Activated T-helper 1 cell treated with anti-CD3 and anti-CD28 coated beads, Interleukin-12 subunit alpha, Interleukin-12 subunit beta, Interleukin-2, Interleukin-4 antibody, amounts not matched to agents 30 ng/mL and 10 ng/mL and 1 ng/mL, durations not matched to agents 14 hours and 24 hours and 36 hours (primary cell): ENCODE data around the gene SART1. TPM values are rescaled to one million over a fixed set of nuclear protein-coding genes. Genes with fewer than 3 reads are reported as not detected.
A peak's percentile ranks its signal among the peaks of the same experiment; 100 is the strongest.

ENCODE experiments used
- DNase-seq: peaks from one replicate; pipeline ENCODE4 v3.0.0; 2021; ENCODE audit warnings: low spot score
- H3K27ac Mint-ChIP-seq: one replicate; pipeline ENCODE4 v1.8.0; 2021; ENCODE audit warnings: mild to moderate bottlenecking, mixed read lengths
- H3K27me3 Mint-ChIP-seq: one replicate; pipeline ENCODE4 v1.8.0; 2022; ENCODE audit warnings: mild to moderate bottlenecking, moderate library complexity, mixed read lengths; ENCODE audit not compliant: insufficient read depth
- H3K36me3 Mint-ChIP-seq: one replicate; pipeline ENCODE4 v1.8.0; 2021; ENCODE audit warnings: low read depth, mixed read lengths
- H3K4me1 Mint-ChIP-seq: one replicate; pipeline ENCODE4 v1.8.0; 2021; ENCODE audit warnings: low read depth, mixed read lengths
- H3K4me3 Mint-ChIP-seq: one replicate; pipeline ENCODE4 v1.8.0; 2021; ENCODE audit warnings: mild to moderate bottlenecking, moderate library complexity, mixed read lengths
- H3K9me3 Mint-ChIP-seq: one replicate; pipeline ENCODE4 v1.8.0; 2021; ENCODE audit warnings: mixed read lengths
- intact Hi-C: fragments of 100-400 bp; cut with micrococcal nuclease; formaldehyde crosslinking; loops from one replicate; pipeline ENCODE4 v1.15.1; 2024
- total RNA-seq: library from RNA; stranded (reverse); gene quantifications from 2 replicates; pipeline ENCODE4 v1.2.3, GENCODE V29; 2022

SART1 gene, protein sequence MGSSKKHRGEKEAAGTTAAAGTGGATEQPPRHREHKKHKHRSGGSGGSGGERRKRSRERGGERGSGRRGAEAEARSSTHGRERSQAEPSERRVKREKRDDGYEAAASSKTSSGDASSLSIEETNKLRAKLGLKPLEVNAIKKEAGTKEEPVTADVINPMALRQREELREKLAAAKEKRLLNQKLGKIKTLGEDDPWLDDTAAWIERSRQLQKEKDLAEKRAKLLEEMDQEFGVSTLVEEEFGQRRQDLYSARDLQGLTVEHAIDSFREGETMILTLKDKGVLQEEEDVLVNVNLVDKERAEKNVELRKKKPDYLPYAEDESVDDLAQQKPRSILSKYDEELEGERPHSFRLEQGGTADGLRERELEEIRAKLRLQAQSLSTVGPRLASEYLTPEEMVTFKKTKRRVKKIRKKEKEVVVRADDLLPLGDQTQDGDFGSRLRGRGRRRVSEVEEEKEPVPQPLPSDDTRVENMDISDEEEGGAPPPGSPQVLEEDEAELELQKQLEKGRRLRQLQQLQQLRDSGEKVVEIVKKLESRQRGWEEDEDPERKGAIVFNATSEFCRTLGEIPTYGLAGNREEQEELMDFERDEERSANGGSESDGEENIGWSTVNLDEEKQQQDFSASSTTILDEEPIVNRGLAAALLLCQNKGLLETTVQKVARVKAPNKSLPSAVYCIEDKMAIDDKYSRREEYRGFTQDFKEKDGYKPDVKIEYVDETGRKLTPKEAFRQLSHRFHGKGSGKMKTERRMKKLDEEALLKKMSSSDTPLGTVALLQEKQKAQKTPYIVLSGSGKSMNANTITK
- total RNA-seq = 110 TPM in 2 replicates

DNA sequence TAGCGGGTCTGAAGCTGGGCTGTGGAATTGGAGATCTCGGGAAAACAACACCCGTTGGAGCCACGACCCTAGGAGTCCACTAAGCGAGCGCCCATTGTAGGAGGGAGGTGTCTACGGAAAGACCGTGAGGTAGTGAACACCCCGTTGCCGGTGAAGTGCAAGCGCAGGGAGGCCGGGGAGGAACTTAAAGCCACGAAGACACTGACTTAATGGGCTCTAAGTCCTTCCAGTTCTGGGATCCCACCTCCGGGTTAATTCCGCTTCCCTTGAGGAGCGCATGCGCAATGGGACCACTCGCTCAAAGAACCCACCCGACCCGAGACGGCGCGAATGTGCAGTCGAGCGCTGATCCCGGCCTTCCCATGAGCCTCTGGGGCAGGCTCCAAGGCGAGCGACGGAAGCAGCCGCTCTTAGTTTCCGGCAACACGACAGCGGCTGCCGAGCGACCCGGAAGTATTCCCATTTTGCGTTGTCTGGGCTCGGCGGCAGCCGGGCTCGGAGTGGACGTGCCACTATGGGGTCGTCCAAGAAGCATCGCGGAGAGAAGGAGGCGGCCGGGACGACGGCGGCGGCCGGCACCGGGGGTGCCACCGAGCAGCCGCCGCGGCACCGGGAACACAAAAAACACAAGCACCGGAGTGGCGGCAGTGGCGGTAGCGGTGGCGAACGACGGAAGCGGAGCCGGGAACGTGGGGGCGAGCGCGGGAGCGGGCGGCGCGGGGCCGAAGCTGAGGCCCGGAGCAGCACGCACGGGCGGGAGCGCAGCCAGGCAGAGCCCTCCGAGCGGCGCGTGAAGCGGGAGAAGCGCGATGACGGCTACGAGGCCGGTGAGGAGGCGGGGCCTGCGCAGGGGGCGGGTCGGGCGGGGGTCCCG, at the start of gene SART1:
TSS of gene SART1 (plus strand) at position 468 of the 874 bp plus-strand sequence. CDS start at position 515, 47 bp downstream.
- H3K4me1 Mint-ChIP-seq = peaks cover 40% of the 10 kb centered on the region
- H3K27ac Mint-ChIP-seq = peak within 1 kb of the TSS; percentile 99
- intact Hi-C loops = loop anchor here (1.0 to 5.0 kb wide), 9 partner anchors 28 to 346 kb away; partner anchors contain the start of genes BANF1, C11orf68, DRAP1 and EIF1AD
- peak; percentile 94 for DNase-seq
- H3K4me3 Mint-ChIP-seq = peak within 1 kb of the TSS; percentile 98
- H3K36me3 Mint-ChIP-seq = peaks cover 35% of the 10 kb centered on the region
- H3K9me3 Mint-ChIP-seq = no peaks in the 10 kb centered on the region
- no peaks in the 10 kb centered on the region for H3K27me3 Mint-ChIP-seq

DNA sequence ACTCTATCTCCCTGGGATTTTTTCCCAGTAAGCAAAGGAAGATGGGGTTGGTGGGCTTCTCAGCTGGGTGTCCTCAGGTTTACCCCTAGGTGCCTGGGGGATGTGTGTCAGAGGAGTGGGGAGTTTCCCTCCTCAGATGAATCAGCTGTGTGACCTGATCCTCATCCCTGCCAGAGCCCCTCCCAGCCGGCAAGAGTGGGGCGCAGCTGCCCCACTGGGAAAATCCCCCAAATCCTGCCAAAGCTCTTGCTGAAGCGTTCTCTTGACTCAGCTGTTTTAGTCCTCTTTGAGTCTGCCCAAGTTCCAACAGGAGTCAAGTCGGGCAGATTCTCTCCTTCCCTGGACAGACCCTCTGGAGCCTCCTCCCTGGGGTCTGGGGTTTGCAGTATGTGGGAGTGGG, 48.7 kb upstream of the SART1 start:
- H3K4me3 Mint-ChIP-seq = no peak overlapping the region
- intact Hi-C loops = no loop called here
- H3K4me1 Mint-ChIP-seq = peaks cover 20% of the 10 kb centered on the region
- no peak overlapping the region for H3K27ac Mint-ChIP-seq
- DNase-seq = no peak
- peaks cover 3% of the 10 kb centered on the region for H3K27me3 Mint-ChIP-seq
- no peaks in the 10 kb centered on the region for H3K9me3 Mint-ChIP-seq
- H3K36me3 Mint-ChIP-seq = peaks cover 13% of the 10 kb centered on the region

DNA sequence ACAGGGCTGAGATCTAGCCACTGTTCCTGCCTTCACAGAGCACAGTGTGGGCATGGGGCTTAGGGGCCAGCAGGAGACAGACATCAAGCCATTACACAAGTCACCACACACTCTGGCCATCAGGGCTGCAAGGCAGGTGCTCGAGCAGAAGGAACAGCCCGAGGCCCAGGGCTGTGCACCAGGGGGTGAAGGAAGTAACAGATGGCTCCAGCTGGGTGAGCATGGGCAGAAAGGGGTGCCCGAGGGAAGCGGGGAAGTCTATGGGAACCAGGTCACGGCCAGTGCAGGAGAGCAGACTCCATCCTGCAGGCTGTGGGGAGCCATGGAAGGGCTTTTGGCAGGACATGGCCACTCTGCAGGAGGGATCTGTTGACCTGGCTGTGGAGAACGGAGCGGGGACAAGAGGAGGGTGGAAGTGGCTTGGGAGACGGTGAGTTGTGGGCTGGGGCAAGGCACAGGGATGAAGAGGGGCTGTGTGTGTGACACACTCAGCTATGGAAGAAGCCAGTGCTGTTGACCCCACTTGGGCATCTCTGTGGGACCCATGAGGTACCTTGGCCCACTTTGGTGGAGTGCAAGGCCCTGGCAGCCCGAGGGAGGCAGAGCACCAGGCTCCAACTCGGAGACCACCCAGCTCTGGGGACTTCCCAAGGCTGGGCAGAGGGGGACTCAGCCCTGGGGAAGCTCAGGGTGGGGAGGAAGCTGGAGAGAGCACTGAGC, 46.3 kb upstream of the SART1 start:
- Mint-ChIP-seq H3K36me3 (peaks cover 15% of the 10 kb centered on the region), H3K9me3 (no peaks in the 10 kb centered on the region), H3K4me3 (peak overlapping the region; percentile 19), H3K27me3 (no peaks in the 10 kb centered on the region), H3K27ac (no peak overlapping the region), H3K4me1 (peaks cover 16% of the 10 kb centered on the region)
- intact Hi-C loops = no loop called here
- DNase-seq = no peak

DNA sequence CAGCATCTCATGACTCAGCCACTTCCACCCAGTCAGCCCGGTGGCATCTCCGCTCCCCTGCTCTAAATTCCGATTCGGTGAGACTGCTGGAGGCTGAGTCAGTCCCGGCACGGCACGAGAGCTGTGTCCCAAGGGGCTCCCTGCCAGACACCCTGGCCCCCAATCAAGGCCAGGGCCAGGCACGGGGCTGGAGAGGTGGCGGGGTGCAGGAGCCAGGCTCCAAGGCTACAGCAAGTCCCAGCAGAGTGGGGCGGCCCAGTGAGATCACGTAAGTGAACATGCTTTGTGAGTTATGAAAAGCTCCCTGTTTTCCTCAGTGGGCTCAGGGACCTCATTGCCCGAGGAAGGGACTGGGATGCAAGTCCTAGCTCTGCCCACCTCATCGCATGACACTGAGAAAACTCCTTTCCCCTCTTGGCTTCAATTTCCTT, 45.7 kb upstream of the SART1 start:
- Mint-ChIP-seq H3K4me1 (peaks cover 17% of the 10 kb centered on the region), H3K27ac (no peak overlapping the region), H3K9me3 (no peaks in the 10 kb centered on the region), H3K36me3 (peaks cover 15% of the 10 kb centered on the region), H3K27me3 (no peaks in the 10 kb centered on the region), H3K4me3 (no peak overlapping the region)
- no peak for DNase-seq
- intact Hi-C loops = no loop called here

DNA sequence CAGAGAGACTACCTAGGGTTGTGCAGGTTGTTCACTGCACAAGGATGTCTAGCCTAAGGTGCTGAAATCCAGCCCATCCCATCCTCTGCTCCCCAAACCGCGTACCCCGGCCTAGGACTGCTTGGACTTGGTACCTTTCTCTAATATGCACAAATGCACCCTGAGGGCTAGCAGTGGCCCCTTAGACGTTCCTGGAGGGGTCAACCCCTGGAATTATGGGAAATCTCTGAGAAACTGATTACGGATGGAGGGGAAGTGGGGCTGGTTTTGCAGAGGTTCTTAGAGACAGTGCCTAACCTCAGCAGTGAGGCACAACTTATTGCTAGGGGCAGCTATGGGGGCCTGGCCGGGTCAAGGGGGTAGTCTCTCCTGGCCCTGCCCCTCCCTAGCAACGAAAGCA, 45.1 kb upstream of the SART1 start:
- Mint-ChIP-seq H3K4me1 (peaks cover 17% of the 10 kb centered on the region), H3K4me3 (peak overlapping the region; percentile 88), H3K9me3 (no peaks in the 10 kb centered on the region), H3K36me3 (peaks cover 15% of the 10 kb centered on the region), H3K27me3 (no peaks in the 10 kb centered on the region), H3K27ac (no peak overlapping the region)
- DNase-seq = no peak
- intact Hi-C loops = no loop called here

DNA sequence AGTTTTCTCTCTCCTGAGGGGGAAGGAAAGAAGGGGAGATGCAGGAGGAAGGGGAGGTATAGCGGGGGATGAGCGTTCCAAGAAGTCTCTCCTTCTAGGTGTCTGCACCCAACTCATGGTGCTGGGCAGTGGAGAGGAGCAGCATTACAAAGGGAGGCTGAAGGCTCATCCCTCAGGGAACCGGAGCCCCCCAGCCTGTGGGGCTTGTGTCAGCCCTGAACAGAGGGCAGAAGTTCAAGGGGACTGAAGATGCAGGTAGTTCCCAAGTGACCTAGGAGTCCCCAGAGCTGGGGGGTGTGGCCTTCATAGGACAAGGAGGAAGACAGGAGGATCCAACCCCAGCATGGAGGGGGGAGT, 44.5 kb upstream of the SART1 start:
- Mint-ChIP-seq H3K4me1 (peaks cover 17% of the 10 kb centered on the region), H3K27me3 (no peaks in the 10 kb centered on the region), H3K27ac (peak overlapping the region; percentile 40), H3K4me3 (peak overlapping the region; percentile 88), H3K9me3 (no peaks in the 10 kb centered on the region), H3K36me3 (peaks cover 16% of the 10 kb centered on the region)
- intact Hi-C loops = no loop called here
- DNase-seq = no peak

DNA sequence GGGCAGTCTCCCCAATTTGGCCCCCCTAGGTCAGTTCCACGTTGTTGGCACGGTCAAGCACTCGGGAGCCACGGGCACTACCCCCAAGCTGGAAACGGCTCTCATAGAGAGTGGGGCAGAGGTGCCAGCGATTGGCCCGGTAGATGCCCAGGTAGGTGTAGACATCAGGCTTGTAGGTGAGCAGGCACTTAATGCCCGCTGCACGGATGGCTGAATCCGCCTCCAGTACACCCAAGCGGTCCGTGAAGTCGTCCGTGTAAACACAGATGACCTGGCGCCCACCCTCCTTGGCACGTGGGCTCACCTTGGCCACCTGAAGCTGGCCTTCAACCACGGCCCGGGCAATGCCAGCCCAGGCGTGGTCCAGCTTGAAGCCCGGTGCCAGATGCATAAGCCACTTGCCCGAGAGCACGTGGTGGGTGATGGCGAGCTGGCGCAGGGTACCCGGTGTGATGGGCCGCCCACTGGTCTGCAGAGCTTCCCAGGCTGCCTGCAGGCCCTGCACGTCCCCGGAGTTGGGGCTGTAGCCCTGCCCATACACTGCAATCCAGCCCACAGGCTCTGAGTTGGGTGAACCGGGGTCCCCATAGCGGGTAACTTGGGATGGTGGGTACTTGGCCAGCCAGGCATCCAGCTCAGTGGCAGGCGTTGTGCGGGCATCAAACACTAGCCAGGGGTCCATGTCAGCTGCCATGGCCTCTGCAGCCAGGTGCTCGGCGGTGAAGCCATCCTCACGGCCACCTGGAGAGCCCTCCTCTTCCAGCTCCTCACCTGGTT, 43.9 kb upstream of the SART1 start:
- no peak for DNase-seq
- peak overlapping the region; percentile 88 for H3K4me3 Mint-ChIP-seq
- peak overlapping the region; percentile 84 for H3K27ac Mint-ChIP-seq
- no peaks in the 10 kb centered on the region for H3K27me3 Mint-ChIP-seq
- no peaks in the 10 kb centered on the region for H3K9me3 Mint-ChIP-seq
- peaks cover 22% of the 10 kb centered on the region for H3K36me3 Mint-ChIP-seq
- peaks cover 17% of the 10 kb centered on the region for H3K4me1 Mint-ChIP-seq
- intact Hi-C loops = no loop called here

DNA sequence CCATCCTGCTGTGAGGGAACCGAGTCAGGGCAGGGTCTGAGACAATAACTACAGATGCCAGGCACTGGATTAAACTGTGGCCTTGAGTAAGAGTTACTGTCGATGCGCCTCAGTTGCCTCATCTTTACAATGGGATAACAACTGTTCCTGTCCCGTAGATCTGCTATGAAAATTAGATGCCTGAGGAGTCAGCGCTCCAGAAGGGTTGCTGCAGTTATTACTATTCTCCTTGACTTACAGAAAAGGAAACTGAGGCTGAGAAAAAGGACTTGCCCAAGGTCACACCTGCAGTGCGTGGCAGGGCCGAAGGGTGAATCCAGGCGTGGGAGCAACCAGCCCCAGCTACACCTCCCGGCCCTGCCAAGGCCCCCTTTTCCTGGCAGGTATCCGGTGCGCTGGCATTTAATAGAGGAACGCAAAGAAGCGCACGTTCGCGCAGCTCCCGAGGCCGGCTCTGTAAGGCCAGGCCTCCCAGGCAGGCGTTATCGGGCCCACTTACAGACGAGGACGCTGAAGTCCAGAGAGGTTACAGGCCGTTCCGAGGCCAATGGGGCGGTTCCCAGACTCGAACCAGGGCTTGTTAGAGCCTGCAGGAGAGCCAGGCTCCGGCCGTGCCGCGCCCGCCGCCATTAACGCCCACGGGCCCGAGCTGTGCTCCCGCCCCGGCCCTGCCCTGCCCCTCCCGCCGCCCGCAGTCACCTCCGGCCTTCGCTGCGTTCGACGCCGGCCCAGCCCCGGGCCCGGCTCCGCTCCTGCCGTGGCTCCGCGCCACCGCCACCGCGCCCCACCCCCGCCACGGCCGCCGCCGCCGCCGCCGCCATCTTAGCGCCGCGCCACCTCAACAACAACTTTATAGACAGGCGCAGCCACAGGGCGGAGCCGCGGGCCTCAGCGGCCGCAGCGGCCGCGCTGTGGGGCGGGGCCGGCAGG, 43.1 kb upstream of the SART1 start, which contains the start of gene C11orf68:
TSS of gene C11orf68 (minus strand) at position 852 of the 930 bp plus-strand sequence. CDS start at position 821, 31 bp downstream.
- Mint-ChIP-seq H3K27me3 (no peaks in the 10 kb centered on the region), H3K9me3 (no peaks in the 10 kb centered on the region), H3K4me1 (peaks cover 17% of the 10 kb centered on the region), H3K36me3 (peaks cover 30% of the 10 kb centered on the region), H3K4me3 (peak within 1 kb of the TSS; percentile 94), H3K27ac (peak within 1 kb of the TSS; percentile 84)
- intact Hi-C loops = loop anchor here (1.0 kb wide), 10 partner anchors 10 to 303 kb away; partner anchors contain the start of genes BANF1, CCDC85B, EIF1AD and FOSL1
- DNase-seq = no peak

DNA sequence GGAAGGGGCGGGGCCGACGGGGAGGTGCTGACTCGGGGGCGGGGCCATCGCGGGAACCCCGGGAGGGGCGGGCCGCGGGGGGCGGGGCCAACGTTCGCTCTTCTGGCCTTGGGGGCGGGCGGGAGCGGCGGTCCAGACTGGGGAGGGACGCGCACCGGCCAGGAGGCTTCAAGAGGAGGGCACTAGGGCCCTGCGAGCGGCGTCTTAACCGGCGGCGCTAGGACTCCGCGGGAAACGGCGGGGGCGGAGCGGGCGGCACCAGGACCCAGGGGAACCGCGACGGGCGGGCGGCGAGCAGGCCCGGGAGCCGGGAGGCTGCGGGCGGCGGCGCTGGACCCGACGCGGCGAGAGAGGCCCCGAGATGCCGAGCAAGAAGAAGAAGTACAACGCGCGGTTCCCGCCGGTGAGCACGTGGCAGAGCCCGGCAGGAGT, 42.4 kb upstream of the SART1 start, which contains the start of gene DRAP1:
TSS of gene DRAP1 (plus strand) at position 286 of the 432 bp plus-strand sequence. CDS start at position 362, 76 bp downstream.
- Mint-ChIP-seq H3K4me3 (peak within 1 kb of the TSS; percentile 94), H3K36me3 (peaks cover 32% of the 10 kb centered on the region), H3K27me3 (no peaks in the 10 kb centered on the region), H3K9me3 (no peaks in the 10 kb centered on the region), H3K4me1 (peaks cover 17% of the 10 kb centered on the region), H3K27ac (peak within 1 kb of the TSS; percentile 84)
- intact Hi-C loops = loop anchor here (1.0 kb wide), 10 partner anchors 9 to 304 kb away; partner anchors contain the start of genes BANF1, CCDC85B, EIF1AD and FOSL1
- DNase-seq = peak; percentile 97

DNA sequence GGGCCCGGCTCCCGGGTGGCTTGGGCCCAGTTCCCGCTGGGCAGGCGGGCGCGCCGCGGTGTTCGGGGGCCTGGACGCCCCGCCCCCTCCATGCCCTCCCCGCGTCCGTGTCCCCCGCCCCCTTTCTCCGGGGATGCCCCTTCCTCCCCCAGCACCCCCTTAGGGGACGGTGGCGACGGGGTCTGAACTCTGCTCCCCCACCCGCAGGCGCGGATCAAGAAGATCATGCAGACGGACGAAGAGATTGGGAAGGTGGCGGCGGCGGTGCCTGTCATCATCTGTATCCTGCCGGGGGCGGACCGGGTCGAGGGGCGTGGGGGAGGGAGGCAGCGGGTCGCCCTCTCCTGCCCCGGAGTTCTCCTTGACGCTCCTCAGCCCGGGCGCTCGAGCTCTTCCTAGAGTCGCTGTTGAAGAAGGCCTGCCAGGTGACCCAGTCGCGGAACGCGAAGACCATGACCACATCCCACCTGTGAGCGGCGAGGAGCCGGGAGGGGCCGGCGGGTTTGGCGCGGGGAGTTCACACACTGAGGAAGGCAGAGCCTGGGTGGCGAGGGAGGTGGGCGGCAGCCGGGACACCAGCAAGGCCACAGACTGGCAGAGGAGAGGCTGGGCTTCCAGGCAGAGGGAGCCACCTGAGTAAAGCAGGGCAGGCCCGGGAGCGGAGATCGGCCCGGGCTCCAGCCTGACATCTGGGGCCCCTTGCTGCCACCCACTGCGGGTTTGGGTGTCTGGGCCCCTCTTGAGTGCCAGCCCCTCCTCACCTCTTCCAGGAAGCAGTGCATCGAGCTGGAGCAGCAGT, 41.8 kb upstream of the SART1 start:
- no peaks in the 10 kb centered on the region for H3K9me3 Mint-ChIP-seq
- intact Hi-C loops = loop anchor here (1.0 kb wide), 10 partner anchors 9 to 304 kb away; partner anchors contain the start of genes BANF1, CCDC85B, EIF1AD and FOSL1
- H3K36me3 Mint-ChIP-seq = peaks cover 34% of the 10 kb centered on the region
- peak overlapping the region; percentile 94 for H3K4me3 Mint-ChIP-seq
- peaks cover 17% of the 10 kb centered on the region for H3K4me1 Mint-ChIP-seq
- no peak for DNase-seq
- H3K27me3 Mint-ChIP-seq = no peaks in the 10 kb centered on the region
- H3K27ac Mint-ChIP-seq = peak overlapping the region; percentile 83
